AG09319 (cell line): ENCODE results near the gene GRIK1.

Experiments
- DNase-seq: peaks from one replicate; pipeline ENCODE4 v3.0.0-alpha.2; 2010; ENCODE audit warnings: low read depth; ENCODE audit errors: extremely low read depth
- TF ChIP-seq, protein P1 (sequence below): IDR thresholded peaks from 2 replicates; pipeline ENCODE4 v1.5.1; 2011; ENCODE audit warnings: low read depth, mild to moderate bottlenecking, inconsistent platforms, low read length, moderate library complexity

The GRIK1 gene

DNA sequence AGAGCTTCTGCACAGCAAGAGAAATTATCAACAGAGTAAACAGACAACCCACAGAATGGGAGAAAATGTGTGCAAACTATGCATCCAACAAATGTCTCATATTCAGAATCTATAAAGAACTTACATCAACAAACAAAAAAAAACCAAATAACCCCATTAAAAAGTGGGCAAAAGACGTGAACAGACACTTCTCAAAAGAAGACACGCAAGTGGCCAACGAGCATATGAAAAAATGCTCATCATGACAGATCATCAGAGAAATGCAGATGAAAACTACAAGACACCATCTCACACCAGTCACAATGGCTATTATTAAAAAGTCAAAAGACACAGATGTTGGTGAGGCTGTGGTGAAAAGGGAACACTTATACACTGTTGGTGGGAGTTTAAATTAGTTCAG is 257.0 kb downstream of the GRIK1 start:
- DNase-seq = no peak
- TF ChIP-seq, protein P1, sequence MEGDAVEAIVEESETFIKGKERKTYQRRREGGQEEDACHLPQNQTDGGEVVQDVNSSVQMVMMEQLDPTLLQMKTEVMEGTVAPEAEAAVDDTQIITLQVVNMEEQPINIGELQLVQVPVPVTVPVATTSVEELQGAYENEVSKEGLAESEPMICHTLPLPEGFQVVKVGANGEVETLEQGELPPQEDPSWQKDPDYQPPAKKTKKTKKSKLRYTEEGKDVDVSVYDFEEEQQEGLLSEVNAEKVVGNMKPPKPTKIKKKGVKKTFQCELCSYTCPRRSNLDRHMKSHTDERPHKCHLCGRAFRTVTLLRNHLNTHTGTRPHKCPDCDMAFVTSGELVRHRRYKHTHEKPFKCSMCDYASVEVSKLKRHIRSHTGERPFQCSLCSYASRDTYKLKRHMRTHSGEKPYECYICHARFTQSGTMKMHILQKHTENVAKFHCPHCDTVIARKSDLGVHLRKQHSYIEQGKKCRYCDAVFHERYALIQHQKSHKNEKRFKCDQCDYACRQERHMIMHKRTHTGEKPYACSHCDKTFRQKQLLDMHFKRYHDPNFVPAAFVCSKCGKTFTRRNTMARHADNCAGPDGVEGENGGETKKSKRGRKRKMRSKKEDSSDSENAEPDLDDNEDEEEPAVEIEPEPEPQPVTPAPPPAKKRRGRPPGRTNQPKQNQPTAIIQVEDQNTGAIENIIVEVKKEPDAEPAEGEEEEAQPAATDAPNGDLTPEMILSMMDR = no peak

DNA sequence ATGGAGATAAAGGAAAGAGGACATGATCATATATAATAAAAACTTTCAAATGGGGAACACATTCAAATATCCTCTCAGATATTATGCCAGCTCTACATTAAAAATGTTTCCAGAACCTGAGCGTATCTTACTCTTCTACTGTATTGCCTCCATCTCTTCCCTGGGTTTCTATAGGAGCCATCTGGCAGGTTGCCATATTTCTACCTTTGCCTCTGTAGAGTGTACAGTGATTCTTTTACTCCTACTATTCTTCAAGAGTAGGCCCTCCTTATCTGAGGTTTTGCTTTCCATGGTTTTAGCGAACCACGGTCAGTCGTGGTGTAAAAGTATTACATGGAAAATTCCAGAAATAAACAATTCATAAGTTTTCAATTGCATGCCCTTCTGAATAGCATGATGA is 259.5 kb downstream of the GRIK1 start:
- no peak for DNase-seq
- TF ChIP-seq, protein P1 = no peak

- DNase-seq = no peak
- TF ChIP-seq, protein P1 = no peak
These were observed 261.2 kb downstream of the GRIK1 start for GRCh38 chr21:29678626-29679025.

DNA sequence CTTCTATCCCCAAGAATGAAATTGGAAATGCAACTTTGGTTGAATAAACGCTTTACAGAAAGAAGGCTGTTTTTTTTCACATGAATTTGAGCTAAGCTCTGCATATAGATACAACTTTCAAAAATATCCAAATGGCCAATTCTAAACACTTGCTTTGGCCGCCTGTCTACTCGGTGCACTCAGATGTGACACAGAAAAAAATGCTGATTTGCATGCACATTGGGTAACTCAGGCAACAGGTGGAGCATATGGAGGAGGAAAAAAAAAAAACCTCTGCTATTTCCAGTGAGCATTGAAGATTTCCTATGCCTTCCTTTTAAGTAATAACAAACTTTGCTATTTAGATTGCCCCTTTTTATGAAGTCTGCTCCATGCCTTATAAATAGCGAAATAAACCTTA is 262.5 kb downstream of the GRIK1 start:
- TF ChIP-seq, protein P1 = no peak
- no peak for DNase-seq

- no peak for DNase-seq
- TF ChIP-seq, protein P1 = no peak
These were observed 263.4 kb downstream of the GRIK1 start for GRCh38 chr21:29676395-29676794.

DNA sequence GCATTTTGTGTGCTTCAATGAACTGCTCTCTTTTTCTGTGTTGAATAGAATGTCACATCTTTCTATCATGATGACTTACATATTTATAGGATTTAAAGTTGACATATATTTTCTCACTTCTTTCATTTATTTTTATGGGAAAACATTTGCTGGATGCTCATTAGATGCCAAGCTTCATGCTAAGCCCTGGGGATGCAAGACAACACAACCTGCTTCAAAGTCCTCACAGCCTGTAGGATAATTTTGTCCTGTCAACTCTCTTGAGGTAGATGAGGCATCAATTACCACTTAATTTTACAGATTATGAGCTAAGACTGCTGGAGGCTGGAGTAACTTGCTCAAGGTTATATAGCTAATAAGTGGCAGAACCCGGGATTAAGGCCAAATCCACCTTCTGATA is 264.3 kb downstream of the GRIK1 start:
- DNase-seq = no peak
- TF ChIP-seq, protein P1 = no peak

GRCh38 chr21:29674343-29674742 is 265.5 kb downstream of the GRIK1 start:
- TF ChIP-seq, protein P1 = no peak
- DNase-seq = no peak
